Aorta (tissue), 5 donors: ENCODE measurements around the gene MAP2. TPM values are rescaled to one million over a fixed set of nuclear protein-coding genes. Genes with fewer than 3 reads are reported as not detected.

ENCODE experiments used
- ATAC-seq: fragments of 200-7000 bp; cut with Tn5 transposase; one replicate; pipeline ENCODE4 v1.9.1; 2022; ENCODE audit warnings: moderate library complexity; ENCODE audit not compliant: low FRiP score
- DNase-seq, 2 donors: peaks; one replicate each; pipeline ENCODE4 v3.0.0-alpha.2; 2020
- H3K27ac ChIP-seq, 2 donors: one replicate each; pipeline ENCODE4 v1.5.1; 2013; ENCODE audit warnings: low read length in 2 of 2, mild to moderate bottlenecking in 2 of 2, moderate library complexity in 2 of 2, control low read depth in 1 of 2, inconsistent platforms in 1 of 2, low read depth in 1 of 2
- H3K27me3 ChIP-seq, 2 donors: one replicate each; pipeline ENCODE4 v1.6.1; 2013; ENCODE audit warnings: control low read depth in 1 of 2, low read length in 1 of 2, mild to moderate bottlenecking in 1 of 2, moderate library complexity in 1 of 2; ENCODE audit not compliant: insufficient read depth in 2 of 2, control insufficient read depth in 1 of 2
- H3K36me3 ChIP-seq, 2 donors: one replicate each; pipeline ENCODE4 v1.6.1; 2013; ENCODE audit warnings: control low read depth in 1 of 2, low read length in 1 of 2, mild to moderate bottlenecking in 1 of 2; ENCODE audit not compliant: insufficient read depth in 2 of 2, control insufficient read depth in 1 of 2
- H3K4me1 ChIP-seq, 2 donors: one replicate each; pipeline ENCODE4 v1.6.1; 2013; ENCODE audit warnings: low read length in 2 of 2, control low read depth in 1 of 2, mild to moderate bottlenecking in 1 of 2, moderate library complexity in 1 of 2; ENCODE audit not compliant: insufficient read depth in 2 of 2, control insufficient read depth in 1 of 2
- H3K4me3 ChIP-seq, 2 donors: one replicate each; pipeline ENCODE4 v1.5.1; 2013; ENCODE audit warnings: low read length in 2 of 2, control low read depth in 1 of 2, mild to moderate bottlenecking in 1 of 2
- H3K9me3 ChIP-seq: one replicate; pipeline ENCODE4 v1.6.1; 2013; ENCODE audit warnings: mild to moderate bottlenecking, low read length; ENCODE audit not compliant: control insufficient read depth
- WGBS, 2 donors: extraction: QIAGEN DNeasy Blood & Tissue Kit; methylation state at CpG; one replicate each; pipeline ENCODE4 v1.1.7; 2013; 5-methylcytosine and 5-hydroxymethylcytosine counted together
- intact Hi-C, 2 donors: fragments of 100-400 bp; cut with DNase I; formaldehyde crosslinking; loops; one replicate each; pipeline versions ENCODE4 v1.14.2 to v1.15.0; 2022
- polyA plus RNA-seq, 2 donors: library from polyadenylated mRNA; stranded (reverse); fragments of 200-250 nt; gene quantifications; one replicate each; pipeline ENCODE4 v1.2.3, GENCODE V29; 2013
- total RNA-seq, 2 donors: library from RNA; stranded (reverse); fragmentation: NEBNext Ultra II Directional; extraction: Animal tissue kit (Norgen Biotek cat#: 25700); gene quantifications; one replicate each; pipeline ENCODE4 v1.2.1, GENCODE V29; 2021
- donor health status: healthy with polysubstance abuse.
- donor health status: Bipolar disorder and iron deficiency.
- donor health status: DM: no; HTN: no; CAD: no.
- donor health status: DM: no; HTN: no; CAD: no.
- donor health status: DM: yes; HTN: yes; CAD: no.

The MAP2 gene
- total and polyA plus RNA-seq, 4 donors, result 15.3 to 59.7 (median 20.3) TPM

DNA sequence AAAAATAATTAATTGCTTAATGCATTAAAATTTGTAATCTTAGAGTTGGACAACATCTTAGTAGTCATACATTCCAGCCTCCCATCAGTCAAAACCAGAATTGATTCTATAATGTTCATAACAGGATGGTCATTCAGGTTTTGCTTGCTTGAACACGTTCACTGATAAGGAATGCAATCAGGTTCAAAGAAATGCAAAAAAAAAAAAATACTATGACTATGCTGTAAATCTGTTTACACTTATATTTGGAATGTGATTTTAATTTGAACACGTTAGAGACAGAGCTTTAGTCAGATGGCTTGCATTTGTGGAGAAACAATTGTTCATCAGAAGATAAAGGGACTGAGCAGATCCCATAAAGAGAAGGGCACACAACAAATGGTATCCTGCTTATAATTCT is 216.5 kb downstream of the MAP2 start:
- DNase-seq, result no peak
- intact Hi-C loops, result no loop called here
- Histone ChIP-seq H3K36me3 (no peaks in the 10 kb centered on the region), H3K27ac (no peak overlapping the region), H3K4me3 (no peak overlapping the region), H3K9me3 (no peaks in the 10 kb centered on the region), H3K27me3 (no peaks in the 10 kb centered on the region), H3K4me1 (no peaks in the 10 kb centered on the region)
- WGBS, 2 donors, result 79 to 88% methylated on average over 2 of the region's 2 CpGs
- no peak for ATAC-seq

- no peak overlapping the region for H3K27ac ChIP-seq
- WGBS, 2 donors, result 95% methylated on average over 3 of the region's 3 CpGs
- H3K27me3 ChIP-seq, result no peaks in the 10 kb centered on the region
- H3K4me1 ChIP-seq, result no peaks in the 10 kb centered on the region
- no peak for DNase-seq
- no peaks in the 10 kb centered on the region for H3K36me3 ChIP-seq
- no peak for ATAC-seq
- H3K9me3 ChIP-seq, result no peaks in the 10 kb centered on the region
- no peak overlapping the region for H3K4me3 ChIP-seq
- intact Hi-C loops, result no loop called here
Observed at GRCh38 chr2:209642146-209642820, 218.4 kb downstream of the MAP2 start.

DNA sequence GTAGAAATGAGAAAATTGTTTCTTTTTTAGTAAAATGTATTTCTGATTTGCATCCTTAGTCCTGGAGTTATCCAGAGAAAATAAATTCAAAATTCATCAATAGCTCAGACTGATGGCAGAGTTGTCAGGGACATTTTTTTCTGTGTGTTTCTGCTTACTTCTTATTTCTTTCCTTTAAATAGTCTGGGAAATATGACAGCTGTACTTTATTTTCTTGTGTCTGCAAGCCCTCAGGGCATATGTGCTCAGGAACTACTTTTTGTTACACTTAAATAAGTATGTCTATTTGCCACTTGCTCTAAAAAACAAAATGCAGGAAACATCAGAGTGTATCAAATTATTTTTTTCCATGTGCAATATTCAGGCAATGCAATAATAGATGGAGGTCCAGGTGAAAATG is 221.0 kb downstream of the MAP2 start:
- H3K27ac ChIP-seq, result no peak overlapping the region
- intact Hi-C loops, result no loop called here
- H3K4me1 ChIP-seq, result no peaks in the 10 kb centered on the region
- no peak for DNase-seq
- no peak overlapping the region for H3K4me3 ChIP-seq
- no peaks in the 10 kb centered on the region for H3K36me3 ChIP-seq
- ATAC-seq, result no peak
- H3K9me3 ChIP-seq, result no peaks in the 10 kb centered on the region
- H3K27me3 ChIP-seq, result no peaks in the 10 kb centered on the region

GRCh38 chr2:209648714-209649113 is 224.9 kb downstream of the MAP2 start:
- Histone ChIP-seq H3K36me3 (peaks cover 0 to 4% of the 10 kb centered on the region in 2 donors), H3K27me3 (no peaks in the 10 kb centered on the region), H3K27ac (no peak overlapping the region), H3K9me3 (no peaks in the 10 kb centered on the region), H3K4me3 (no peak overlapping the region), H3K4me1 (no peaks in the 10 kb centered on the region)
- 93 to 96% methylated on average over 2 to 3 of the region's 3 CpGs for WGBS, 2 donors
- intact Hi-C loops, result no loop called here
- DNase-seq (no peak), ATAC-seq (no peak)

DNA sequence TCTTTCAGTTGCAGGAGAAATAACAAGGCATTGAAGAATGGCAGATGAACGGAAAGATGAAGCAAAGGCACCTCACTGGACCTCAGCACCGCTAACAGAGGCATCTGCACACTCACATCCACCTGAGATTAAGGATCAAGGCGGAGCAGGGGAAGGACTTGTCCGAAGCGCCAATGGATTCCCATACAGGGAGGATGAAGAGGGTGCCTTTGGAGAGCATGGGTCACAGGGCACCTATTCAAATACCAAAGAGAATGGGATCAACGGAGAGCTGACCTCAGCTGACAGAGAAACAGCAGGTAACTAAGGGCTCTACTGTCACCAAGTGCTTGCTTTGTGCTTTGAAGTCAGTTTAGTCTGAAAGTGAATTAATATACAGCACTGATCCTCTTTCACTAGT is 229.3 kb downstream of the MAP2 start:
- intact Hi-C loops, result no loop called here
- 83 to 87% methylated on average over 6 of the region's 6 CpGs for WGBS, 2 donors

DNA sequence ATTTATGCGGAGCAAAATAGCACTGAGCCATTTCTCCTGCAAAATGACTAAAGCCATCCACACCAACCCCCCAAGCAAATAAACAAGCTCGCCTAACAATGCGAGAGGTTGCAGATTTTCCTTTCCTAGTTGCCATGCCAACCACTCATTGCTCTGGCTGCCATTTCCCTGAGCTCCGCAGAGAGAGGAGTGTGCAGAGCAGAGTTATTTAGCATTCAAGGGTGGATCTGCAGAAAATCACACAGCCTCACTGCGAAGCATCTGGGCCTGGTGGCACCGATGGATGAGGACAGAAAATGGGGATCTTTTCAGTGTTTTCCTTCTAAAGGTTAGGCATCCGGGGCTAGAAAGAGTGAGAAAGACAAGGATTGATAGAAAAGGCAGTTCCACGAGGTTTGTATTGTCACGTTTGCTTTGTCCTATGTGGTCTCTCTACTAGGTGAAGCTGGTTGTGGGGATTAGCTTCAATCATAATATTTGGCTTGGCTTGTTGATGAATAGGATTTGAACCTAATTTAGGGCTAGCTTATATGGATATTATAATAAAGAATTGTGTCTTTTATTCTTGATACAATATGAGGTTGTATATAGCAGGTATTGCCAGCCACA is 237.5 kb downstream of the MAP2 start:
- H3K27me3 ChIP-seq, result no peaks in the 10 kb centered on the region
- WGBS, 2 donors, result 79 to 80% methylated on average over 9 of the region's 9 CpGs
- no peak for ATAC-seq
- no peak overlapping the region for H3K27ac ChIP-seq
- H3K4me3 ChIP-seq, result no peak overlapping the region
- no peak for DNase-seq
- no peaks in the 10 kb centered on the region for H3K36me3 ChIP-seq
- H3K4me1 ChIP-seq, result peaks cover 0 to 3% of the 10 kb centered on the region in 2 donors
- H3K9me3 ChIP-seq, result no peaks in the 10 kb centered on the region
- intact Hi-C loops, result no loop called here

More for the DNA sequence above, 229.3 kb downstream of the MAP2 start:
- no peaks in the 10 kb centered on the region for H3K4me1 ChIP-seq
- DNase-seq (no peak), ATAC-seq (no peak)
- no peak overlapping the region for H3K4me3 ChIP-seq
- H3K27me3 ChIP-seq, result no peaks in the 10 kb centered on the region
- peaks cover 0 to 5% of the 10 kb centered on the region in 2 donors for H3K36me3 ChIP-seq
- H3K9me3 ChIP-seq, result no peaks in the 10 kb centered on the region
- H3K27ac ChIP-seq, result no peak overlapping the region

- WGBS, 2 donors, result 94 to 96% methylated on average over 7 of the region's 7 CpGs
- DNase-seq (no peak), ATAC-seq (no peak)
- H3K27me3 ChIP-seq, result no peaks in the 10 kb centered on the region
- peaks cover 0 to 3% of the 10 kb centered on the region in 2 donors for H3K4me1 ChIP-seq
- H3K36me3 ChIP-seq, result no peaks in the 10 kb centered on the region
- intact Hi-C loops, result no loop called here
- H3K4me3 ChIP-seq, result no peak overlapping the region
- H3K9me3 ChIP-seq, result no peaks in the 10 kb centered on the region
- H3K27ac ChIP-seq, result no peak overlapping the region
Observed at GRCh38 chr2:209662021-209662420, 238.2 kb downstream of the MAP2 start.

DNA sequence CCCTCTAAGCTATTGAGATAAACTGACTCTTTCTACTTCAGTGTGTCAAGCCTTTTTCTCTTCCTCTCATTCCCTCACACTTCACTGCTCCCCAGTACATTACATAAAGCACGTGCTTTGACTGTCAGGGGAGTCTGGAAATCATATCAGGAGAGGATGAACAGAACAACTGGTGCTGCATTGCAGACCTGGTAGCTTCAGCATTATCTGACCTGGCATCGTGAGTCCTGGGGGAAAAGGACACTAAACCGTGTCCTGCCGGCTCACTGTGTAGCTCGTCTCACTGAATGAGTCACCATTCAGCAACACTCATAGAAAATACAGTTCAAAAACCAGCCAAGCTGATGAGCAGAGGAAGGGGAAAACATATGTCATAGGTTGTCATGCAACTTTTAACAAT is 239.3 kb downstream of the MAP2 start:
- H3K36me3 ChIP-seq, result no peaks in the 10 kb centered on the region
- ATAC-seq (no peak), DNase-seq (no peak)
- H3K4me3 ChIP-seq, result no peak overlapping the region
- peaks cover 0 to 3% of the 10 kb centered on the region in 2 donors for H3K4me1 ChIP-seq
- H3K9me3 ChIP-seq, result no peaks in the 10 kb centered on the region
- intact Hi-C loops, result no loop called here
- WGBS, 2 donors, result 49 to 54% methylated on average over 5 of the region's 5 CpGs
- H3K27me3 ChIP-seq, result no peaks in the 10 kb centered on the region
- no peak overlapping the region for H3K27ac ChIP-seq

GRCh38 chr2:209663656-209664055 is 239.8 kb downstream of the MAP2 start:
- intact Hi-C loops, result no loop called here
- H3K9me3 ChIP-seq, result no peaks in the 10 kb centered on the region
- H3K4me3 ChIP-seq, result no peak overlapping the region
- no peaks in the 10 kb centered on the region for H3K36me3 ChIP-seq
- H3K4me1 ChIP-seq, result peaks cover 0 to 3% of the 10 kb centered on the region in 2 donors
- DNase-seq, result no peak
- H3K27ac ChIP-seq, result no peak overlapping the region
- no peak for ATAC-seq
- 87 to 88% methylated on average over 4 of the region's 4 CpGs for WGBS, 2 donors
- H3K27me3 ChIP-seq, result no peaks in the 10 kb centered on the region
